Vagina (tissue), 2 donors: ENCODE measurements around the gene MBP. TPM values are rescaled to one million over a fixed set of nuclear protein-coding genes. Genes with fewer than 3 reads are reported as not detected.

Experiments used
- DNase-seq, 2 donors: peaks; one replicate each; pipeline ENCODE4 v3.0.0-alpha.2; 2017; ENCODE audit errors: extremely low spot score in 2 of 2
- H3K27ac ChIP-seq: fragments of 200-600 bp; sonication (generic); one replicate; pipeline ENCODE4 v1.5.1; 2019
- H3K27me3 ChIP-seq: fragments of 200-600 bp; sonication (generic); one replicate; pipeline ENCODE4 v1.5.1; 2019
- H3K36me3 ChIP-seq, 2 donors: fragments of 200-600 bp; sonication (generic); one replicate each; pipeline ENCODE4 v1.5.1; 2017 to 2019
- H3K4me1 ChIP-seq: fragments of 200-600 bp; sonication (generic); one replicate; pipeline ENCODE4 v1.5.1; 2019
- H3K4me3 ChIP-seq, 2 donors: fragments of 200-600 bp; sonication (generic); 1 replicate in 1 of 2; 2 replicates in 1 of 2; pipeline ENCODE4 v1.5.1; 2016 to 2019
- H3K9me3 ChIP-seq: fragments of 200-600 bp; sonication (generic); one replicate; pipeline ENCODE4 v1.5.1; 2019
- POLR2A ChIP-seq, 2 donors: fragments of 450-650 bp; IDR thresholded peaks; one replicate each; pipeline ENCODE4 v1.6.1; 2017; ENCODE audit warnings: antibody characterized with exemption in 2 of 2, mild to moderate bottlenecking in 2 of 2, moderate library complexity in 2 of 2
- POLR2AphosphoS5 ChIP-seq, 2 donors: sonication (generic); formaldehyde crosslinking; IDR thresholded peaks; one replicate each; pipeline ENCODE4 v1.9.0; 2017; ENCODE audit warnings: antibody characterized with exemption in 2 of 2, mild to moderate bottlenecking in 2 of 2, low read depth in 1 of 2; ENCODE audit not compliant: insufficient read depth in 1 of 2
- intact Hi-C: fragments of 100-400 bp; cut with DNase I; formaldehyde crosslinking; loops from one replicate; pipeline ENCODE4 v1.15.1; 2023
- total RNA-seq: library from RNA; depleted of rRNA; stranded (reverse); fragments of >200 nt; gene quantifications from one replicate; pipeline ENCODE4 v1.2.3, GENCODE V29; 2016
- TF ChIP-seq, protein P1 (sequence below), 3 experiments: fragments of 450-650 bp in 2 of 3; fragments of 200-600 bp in 1 of 3; sonication (generic) in 1 of 3; IDR thresholded peaks; one replicate each; pipeline ENCODE4 v1.5.1; 2017 to 2019; ENCODE audit warnings: antibody characterized with exemption in 3 of 3, mild to moderate bottlenecking in 2 of 3, moderate library complexity in 2 of 3

MBP gene
- total RNA-seq, 1 donor from 2014 or later: 33.6 TPM

DNA sequence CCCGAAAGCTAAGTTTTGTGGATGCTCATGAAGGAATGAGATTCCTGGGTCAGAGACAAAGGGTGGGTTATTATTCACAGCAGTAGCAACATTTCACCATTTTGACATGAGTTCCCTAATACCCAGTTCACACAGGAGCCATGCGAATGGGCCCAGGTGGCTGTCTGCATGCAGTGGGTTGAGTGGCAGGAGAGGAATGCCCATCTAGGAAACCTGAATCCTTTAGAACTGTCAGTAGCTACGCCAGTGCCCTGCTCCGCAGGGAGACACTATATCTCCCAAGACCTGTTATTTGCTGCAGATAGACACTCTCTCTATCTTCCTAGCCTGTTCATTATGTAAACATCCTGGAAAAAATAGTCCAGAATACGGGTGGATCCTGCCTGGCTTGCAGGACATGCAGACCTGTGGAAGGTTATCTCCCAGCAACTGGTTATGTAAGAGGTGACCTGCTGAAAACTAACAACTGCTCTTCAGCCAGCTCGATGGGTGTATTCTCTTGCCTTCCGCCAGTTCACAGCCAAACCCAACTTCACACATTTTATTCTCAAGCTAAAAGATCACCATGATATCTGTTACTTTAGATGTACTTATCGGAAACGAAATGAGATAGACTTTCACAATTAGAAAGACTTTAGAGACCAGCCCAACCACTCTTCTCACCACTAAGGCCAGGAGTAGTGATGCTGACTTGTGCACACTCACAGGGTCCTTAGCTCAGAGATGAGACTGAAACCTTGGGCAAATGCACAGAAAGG is 59.1 kb downstream of the MBP start:
- Histone ChIP-seq H3K4me3 (no peak overlapping the region), H3K9me3 (no peaks in the 10 kb centered on the region), H3K27ac (no peak overlapping the region), H3K4me1 (peaks cover 48% of the 10 kb centered on the region), H3K27me3 (no peaks in the 10 kb centered on the region), H3K36me3 (no peaks in the 10 kb centered on the region)
- no peak for DNase-seq
- TF ChIP-seq POLR2A (IDR thresholded peaks at IDR 0.05) (no peak), POLR2AphosphoS5 (IDR thresholded peaks at IDR 0.05; ENCODE audit: insufficient read depth in 1 of 2, low read depth in 1 of 2) (no peak)
- TF ChIP-seq, protein P1, sequence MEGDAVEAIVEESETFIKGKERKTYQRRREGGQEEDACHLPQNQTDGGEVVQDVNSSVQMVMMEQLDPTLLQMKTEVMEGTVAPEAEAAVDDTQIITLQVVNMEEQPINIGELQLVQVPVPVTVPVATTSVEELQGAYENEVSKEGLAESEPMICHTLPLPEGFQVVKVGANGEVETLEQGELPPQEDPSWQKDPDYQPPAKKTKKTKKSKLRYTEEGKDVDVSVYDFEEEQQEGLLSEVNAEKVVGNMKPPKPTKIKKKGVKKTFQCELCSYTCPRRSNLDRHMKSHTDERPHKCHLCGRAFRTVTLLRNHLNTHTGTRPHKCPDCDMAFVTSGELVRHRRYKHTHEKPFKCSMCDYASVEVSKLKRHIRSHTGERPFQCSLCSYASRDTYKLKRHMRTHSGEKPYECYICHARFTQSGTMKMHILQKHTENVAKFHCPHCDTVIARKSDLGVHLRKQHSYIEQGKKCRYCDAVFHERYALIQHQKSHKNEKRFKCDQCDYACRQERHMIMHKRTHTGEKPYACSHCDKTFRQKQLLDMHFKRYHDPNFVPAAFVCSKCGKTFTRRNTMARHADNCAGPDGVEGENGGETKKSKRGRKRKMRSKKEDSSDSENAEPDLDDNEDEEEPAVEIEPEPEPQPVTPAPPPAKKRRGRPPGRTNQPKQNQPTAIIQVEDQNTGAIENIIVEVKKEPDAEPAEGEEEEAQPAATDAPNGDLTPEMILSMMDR (IDR thresholded peaks at IDR 0.05): no peak
- intact Hi-C loops: no loop called here

DNA sequence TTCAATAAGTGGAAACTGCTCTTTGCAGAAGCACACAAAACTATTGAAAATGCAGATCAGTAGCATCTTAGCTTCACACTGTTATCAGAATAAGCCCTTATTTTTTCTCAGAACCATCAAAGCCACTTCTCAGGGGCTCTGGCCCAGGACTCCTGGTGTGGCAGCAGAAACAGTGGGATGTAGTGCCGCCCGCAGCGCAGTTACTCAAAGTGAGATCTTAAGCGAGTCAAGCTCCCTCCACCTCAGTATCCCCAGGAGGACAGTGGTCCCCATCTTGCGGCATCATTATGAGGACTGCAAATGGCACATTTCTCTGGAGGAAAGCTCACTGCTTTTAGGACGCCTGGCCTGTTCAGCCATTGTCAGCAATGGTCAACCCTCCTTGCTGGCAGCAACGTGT is 60.0 kb downstream of the MBP start:
- no peak for TF ChIP-seq POLR2A (IDR thresholded peaks at IDR 0.05)
- no peaks in the 10 kb centered on the region for H3K36me3 ChIP-seq
- no peak for DNase-seq
- intact Hi-C loops: no loop called here
- no peaks in the 10 kb centered on the region for H3K9me3 ChIP-seq
- H3K27ac ChIP-seq: peak overlapping the region; percentile 5
- peaks cover 51% of the 10 kb centered on the region for H3K4me1 ChIP-seq
- no peaks in the 10 kb centered on the region for H3K27me3 ChIP-seq
- no peak overlapping the region for H3K4me3 ChIP-seq

DNA sequence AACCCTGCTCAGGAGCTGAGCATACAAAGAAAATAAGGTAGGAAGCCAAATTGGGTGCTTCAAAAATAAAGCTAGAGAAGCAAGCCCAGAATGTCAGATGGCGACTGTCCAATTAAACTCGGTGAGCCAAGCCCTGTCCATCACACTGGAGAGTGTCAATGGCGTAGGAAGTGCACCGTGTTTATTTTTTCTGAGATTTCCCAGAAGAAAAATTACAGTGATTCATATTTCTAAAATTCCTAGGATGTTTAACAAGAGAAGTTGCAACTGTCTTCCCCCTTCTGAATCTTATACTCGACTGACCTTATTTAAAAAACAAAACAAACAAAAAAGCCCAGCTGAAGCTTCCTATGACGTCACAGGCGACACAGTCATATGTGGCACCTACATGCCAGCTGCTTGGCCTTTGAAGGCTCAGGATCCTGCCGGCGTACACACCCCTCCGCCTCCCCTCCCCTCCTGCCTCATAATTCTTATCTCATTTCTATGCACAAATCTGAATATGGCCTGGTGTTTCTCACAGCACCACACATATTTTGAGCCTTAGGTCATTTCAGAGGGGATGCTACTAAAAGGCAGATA is 60.8 kb downstream of the MBP start:
- no peak overlapping the region for H3K4me3 ChIP-seq
- H3K4me1 ChIP-seq: peaks cover 58% of the 10 kb centered on the region
- no peaks in the 10 kb centered on the region for H3K9me3 ChIP-seq
- no peak for TF ChIP-seq POLR2A (IDR thresholded peaks at IDR 0.05)
- TF ChIP-seq POLR2AphosphoS5 (IDR thresholded peaks at IDR 0.05; ENCODE audit: insufficient read depth in 1 of 2, low read depth in 1 of 2): no peak
- TF ChIP-seq, protein P1 (IDR thresholded peaks at IDR 0.05): no peak
- H3K36me3 ChIP-seq: no peaks in the 10 kb centered on the region
- intact Hi-C loops: no loop called here
- no peaks in the 10 kb centered on the region for H3K27me3 ChIP-seq
- peak overlapping the region; percentile 5 for H3K27ac ChIP-seq
- DNase-seq: no peak

DNA sequence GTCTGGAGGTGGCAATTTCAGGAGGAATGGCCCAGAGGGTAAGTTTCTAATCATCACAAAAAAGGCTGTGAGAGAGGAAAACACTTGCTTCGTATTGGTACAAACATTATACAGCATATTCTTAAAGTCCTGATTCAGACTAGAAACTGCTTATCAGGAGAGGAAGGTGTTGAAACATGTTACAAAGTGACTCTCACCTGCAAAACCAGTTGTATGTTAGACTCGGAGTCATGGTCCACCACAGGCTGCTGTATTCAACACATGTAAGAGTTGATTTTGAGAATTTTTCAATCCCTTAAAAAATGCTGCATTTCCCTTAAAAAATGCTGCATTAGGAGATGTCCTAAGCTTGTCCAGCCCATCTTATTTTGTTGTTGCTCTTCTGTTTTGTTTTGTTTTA is 61.5 kb downstream of the MBP start:
- H3K4me3 ChIP-seq: no peak overlapping the region
- peak overlapping the region; percentile 8 for H3K27ac ChIP-seq
- no peak for TF ChIP-seq POLR2A (IDR thresholded peaks at IDR 0.05)
- TF ChIP-seq POLR2AphosphoS5 (IDR thresholded peaks at IDR 0.05; ENCODE audit: insufficient read depth in 1 of 2, low read depth in 1 of 2): no peak
- TF ChIP-seq, protein P1 (IDR thresholded peaks at IDR 0.05): no peak
- DNase-seq: no peak
- no peaks in the 10 kb centered on the region for H3K9me3 ChIP-seq
- intact Hi-C loops: no loop called here
- H3K36me3 ChIP-seq: no peaks in the 10 kb centered on the region
- H3K27me3 ChIP-seq: no peaks in the 10 kb centered on the region
- H3K4me1 ChIP-seq: peaks cover 66% of the 10 kb centered on the region

DNA sequence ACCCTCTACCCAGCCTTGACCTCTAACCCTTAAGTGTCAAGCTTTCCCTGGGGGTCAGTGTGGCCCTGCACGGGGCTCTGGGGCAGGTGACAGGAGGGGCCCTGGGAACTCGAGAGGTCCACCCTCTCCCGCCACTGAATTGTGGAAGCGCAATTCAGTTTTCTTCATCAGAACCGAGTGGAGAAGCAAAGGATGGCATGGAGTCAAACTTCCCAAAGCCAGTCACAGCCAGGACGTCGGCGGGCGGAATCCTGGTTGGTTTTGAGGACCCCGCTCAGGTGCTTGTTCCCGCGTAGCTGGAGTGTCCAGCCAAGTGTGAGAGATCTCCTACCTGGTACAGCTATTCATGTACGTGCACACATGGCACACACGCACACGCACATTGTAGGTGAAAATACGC is 62.0 kb downstream of the MBP start:
- H3K4me1 ChIP-seq: peaks cover 70% of the 10 kb centered on the region
- DNase-seq: no peak
- peak overlapping the region; percentile 8 for H3K27ac ChIP-seq
- intact Hi-C loops: no loop called here
- no peaks in the 10 kb centered on the region for H3K9me3 ChIP-seq
- no peaks in the 10 kb centered on the region for H3K36me3 ChIP-seq
- no peaks in the 10 kb centered on the region for H3K27me3 ChIP-seq
- H3K4me3 ChIP-seq: no peak overlapping the region
- no peak for TF ChIP-seq POLR2A (IDR thresholded peaks at IDR 0.05)
- no peak for TF ChIP-seq POLR2AphosphoS5 (IDR thresholded peaks at IDR 0.05; ENCODE audit: insufficient read depth in 1 of 2, low read depth in 1 of 2)
- TF ChIP-seq, protein P1 (IDR thresholded peaks at IDR 0.05): no peak
